Fibroblast of villous mesenchyme (primary cell): ENCODE results near the gene STAT5A. TPM values are rescaled to one million over a fixed set of nuclear protein-coding genes. Genes with fewer than 3 reads are reported as not detected.

ENCODE experiments used
- DNase-seq: peaks from one replicate; pipeline ENCODE4 v3.0.0-alpha.2; 2010; ENCODE audit warnings: low read depth
- H3K4me3 ChIP-seq: 2 replicates; pipeline ENCODE4 v1.5.1; 2011; ENCODE audit warnings: low read depth, mild to moderate bottlenecking, low read length
- CTCF ChIP-seq: IDR thresholded peaks from 2 replicates; pipeline ENCODE4 v1.5.1; 2012; ENCODE audit warnings: low read depth, mild to moderate bottlenecking, low read length; ENCODE audit not compliant: insufficient read depth
- total RNA-seq: library from RNA; depleted of rRNA; stranded (reverse); fragments of >200 nt; gene quantifications from 2 replicates; pipeline ENCODE4 v1.2.3, GENCODE V29; 2012

STAT5A gene
- total RNA-seq, 1 donor = 13.8 TPM

GRCh38 chr17:42270596-42270995 is 17.7 kb upstream of the STAT5A start:
- no peak for TF ChIP-seq CTCF
- peak; percentile 65 for DNase-seq
- no peak overlapping the region for H3K4me3 ChIP-seq

GRCh38 chr17:42271006-42271778 is 17.1 kb upstream of the STAT5A start:
- no peak overlapping the region for H3K4me3 ChIP-seq
- DNase-seq = no peak
- TF ChIP-seq CTCF = no peak

GRCh38 chr17:42271779-42272035 is 16.6 kb upstream of the STAT5A start:
- no peak for TF ChIP-seq CTCF
- no peak for DNase-seq
- no peak overlapping the region for H3K4me3 ChIP-seq

GRCh38 chr17:42272162-42272907 is 16.0 kb upstream of the STAT5A start:
- TF ChIP-seq CTCF = no peak
- no peak for DNase-seq
- no peak overlapping the region for H3K4me3 ChIP-seq

GRCh38 chr17:42273474-42274252 is 14.6 kb upstream of the STAT5A start:
- no peak for TF ChIP-seq CTCF
- H3K4me3 ChIP-seq = no peak overlapping the region
- DNase-seq = no peak

- no peak for TF ChIP-seq CTCF
- DNase-seq = no peak
- no peak overlapping the region for H3K4me3 ChIP-seq
Measured at GRCh38 chr17:42274253-42274542, 14.1 kb upstream of the STAT5A start.
